ENCODE data around the gene NUP210L. TPM values are rescaled to one million over a fixed set of nuclear protein-coding genes. Genes with fewer than 3 reads are reported as not detected.

The NUP210L gene
- total and polyA plus RNA-seq, 2 donors from 2014 or later: 0.06 TPM; not detected in 1

GRCh38 chr1:153990468-153991150 is 164.3 kb downstream of the NUP210L start, which contains the start of gene RPS27:
TSS of gene RPS27 (plus strand) at chr1:153990762. CDS start at chr1:153990797, 35 bp downstream.
- H3K9me3 ChIP-seq (ENCODE audit: control insufficient read depth in 2 of 3, insufficient read depth in 1 of 3, low read length in 3 of 3): no peaks in the 10 kb centered on the region
- no peak for TF ChIP-seq CTCF (IDR thresholded peaks at IDR 0.05; ENCODE audit: borderline replicate concordance, extremely low read depth, insufficient read depth)
- no peaks in the 10 kb centered on the region for H3K27me3 ChIP-seq (ENCODE audit: control insufficient read depth, insufficient read depth, low read length)
- peak within 1 kb of the TSS; percentile 93 to 98 (median 97) for H3K4me3 ChIP-seq (ENCODE audit: low read length in 3 of 3)
- peaks cover 6 to 20% (median 11%) of the 10 kb centered on the region in 3 donors for H3K4me1 ChIP-seq (ENCODE audit: control insufficient read depth in 2 of 3, insufficient read depth in 2 of 3, low read depth in 1 of 3, low read length in 3 of 3)
- peak; percentile 94 to 100 (median 96) for DNase-seq
- peak within 1 kb of the TSS; percentile 95 to 99 (median 99) for H3K9ac ChIP-seq (ENCODE audit: low read length in 3 of 3)
- peak within 1 kb of the TSS; percentile 96 to 97 for H3K27ac ChIP-seq (ENCODE audit: low read depth in 2 of 2, low read length in 2 of 2)
- intact Hi-C loops (cut with DNase I): no loop called here
- peaks cover 6 to 16% (median 6%) of the 10 kb centered on the region in 3 donors for H3K36me3 ChIP-seq (ENCODE audit: control insufficient read depth in 2 of 3, insufficient read depth in 3 of 3, low read length in 3 of 3)
- FAIRE-seq: peak; percentile 76

GRCh38 chr1:153987621-153988020 is 167.3 kb downstream of the NUP210L start:
- peaks cover 2 to 10% (median 2%) of the 10 kb centered on the region in 3 donors for H3K36me3 ChIP-seq (ENCODE audit: control insufficient read depth in 2 of 3, insufficient read depth in 3 of 3, low read length in 3 of 3)
- no peak for TF ChIP-seq CTCF (IDR thresholded peaks at IDR 0.05; ENCODE audit: borderline replicate concordance, extremely low read depth, insufficient read depth)
- H3K4me1 ChIP-seq (ENCODE audit: control insufficient read depth in 2 of 3, insufficient read depth in 2 of 3, low read depth in 1 of 3, low read length in 3 of 3): peaks cover 6 to 22% (median 19%) of the 10 kb centered on the region in 3 donors
- intact Hi-C loops (cut with DNase I): loop anchor here (10.0 kb wide), 1 partner anchor 193 kb away; no protein-coding TSS in a partner anchor
- H3K4me3 ChIP-seq (ENCODE audit: low read length in 3 of 3): no peak overlapping the region
- DNase-seq: no peak
- no peak overlapping the region for H3K9ac ChIP-seq (ENCODE audit: low read length in 3 of 3)
- H3K27me3 ChIP-seq (ENCODE audit: control insufficient read depth, insufficient read depth, low read length): no peaks in the 10 kb centered on the region
- no peak for FAIRE-seq
- H3K27ac ChIP-seq (ENCODE audit: low read depth in 2 of 2, low read length in 2 of 2): no peak overlapping the region
- no peaks in the 10 kb centered on the region for H3K9me3 ChIP-seq (ENCODE audit: control insufficient read depth in 2 of 3, insufficient read depth in 1 of 3, low read length in 3 of 3)

- Histone ChIP-seq H3K27ac (ENCODE audit: low read depth in 2 of 2, low read length in 2 of 2) (peak within 1 kb of the TSS; percentile 90 to 92), H3K4me1 (ENCODE audit: control insufficient read depth in 2 of 3, insufficient read depth in 2 of 3, low read depth in 1 of 3, low read length in 3 of 3) (peaks cover 0 to 15% (median 6%) of the 10 kb centered on the region in 3 donors), H3K27me3 (ENCODE audit: control insufficient read depth, insufficient read depth, low read length) (no peaks in the 10 kb centered on the region), H3K36me3 (ENCODE audit: control insufficient read depth in 2 of 3, insufficient read depth in 3 of 3, low read length in 3 of 3) (no peaks in the 10 kb centered on the region), H3K9ac (ENCODE audit: low read length in 3 of 3) (peak within 1 kb of the TSS; percentile 76 to 96 (median 95)), H3K4me3 (ENCODE audit: low read length in 3 of 3) (peak within 1 kb of the TSS; percentile 86 to 96 (median 94)), H3K9me3 (ENCODE audit: control insufficient read depth in 2 of 3, insufficient read depth in 1 of 3, low read length in 3 of 3) (no peaks in the 10 kb centered on the region)
- DNase-seq (peak; percentile 94 to 96 (median 95)), FAIRE-seq (no peak)
- TF ChIP-seq CTCF (IDR thresholded peaks at IDR 0.05; ENCODE audit: borderline replicate concordance, extremely low read depth, insufficient read depth): no peak
- intact Hi-C loops (cut with DNase I): loop anchor here (10.0 kb wide), 1 partner anchor 191 kb away; no protein-coding TSS in a partner anchor
Measured at GRCh38 chr1:153985941-153986761, 168.7 kb downstream of the NUP210L start, which contains the start of gene RAB13. TSS of gene RAB13 (minus strand) at chr1:153986339. CDS start at chr1:153986236, 103 bp downstream.
